Mucosa of stomach (tissue), 1 donor: ENCODE measurements around the gene TENM3.

ENCODE experiments used
- H3K27me3 ChIP-seq: one replicate; pipeline ENCODE4 v1.7.0; 2013; ENCODE audit warnings: mild to moderate bottlenecking, low read length; ENCODE audit not compliant: control insufficient read depth, insufficient read depth
- H3K36me3 ChIP-seq: one replicate; pipeline ENCODE4 v1.7.0; 2013; ENCODE audit warnings: low read length; ENCODE audit not compliant: control insufficient read depth, insufficient read depth
- H3K4me1 ChIP-seq: one replicate; pipeline ENCODE4 v1.7.0; 2013; ENCODE audit warnings: mild to moderate bottlenecking, low read length; ENCODE audit not compliant: control insufficient read depth, insufficient read depth
- H3K4me3 ChIP-seq: one replicate; pipeline ENCODE4 v1.7.0; 2013; ENCODE audit warnings: low read length
- H3K9ac ChIP-seq: one replicate; pipeline ENCODE4 v1.7.0; 2013; ENCODE audit warnings: mild to moderate bottlenecking, low read length, moderate library complexity
- H3K9me3 ChIP-seq: one replicate; pipeline ENCODE4 v1.7.0; 2013; ENCODE audit warnings: mild to moderate bottlenecking, low read length, moderate library complexity; ENCODE audit not compliant: control insufficient read depth
- donor health status: Pancreatic carcinoma.

The TENM3 gene

DNA sequence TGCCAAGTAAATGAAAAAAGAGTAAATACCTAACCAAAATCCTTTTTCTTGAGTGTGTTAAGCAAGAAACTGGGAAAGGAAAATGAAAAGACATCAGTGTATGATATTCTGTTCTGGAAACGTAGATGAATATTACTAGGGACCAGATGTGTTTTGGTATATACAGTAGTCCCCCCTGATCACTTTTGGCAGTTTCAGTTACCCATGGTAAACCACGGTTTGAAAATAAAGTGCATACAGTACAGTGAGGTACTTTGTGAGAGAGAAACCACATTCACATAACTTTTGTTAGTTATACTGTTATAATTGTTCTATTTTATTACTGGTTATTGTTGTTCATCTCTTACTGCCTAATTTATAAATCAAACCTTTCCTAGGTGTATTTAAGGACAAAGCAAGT is 250.9 kb downstream of the TENM3 start:
- Histone ChIP-seq H3K4me1 (no peaks in the 10 kb centered on the region), H3K27me3 (no peaks in the 10 kb centered on the region), H3K36me3 (no peaks in the 10 kb centered on the region)

DNA sequence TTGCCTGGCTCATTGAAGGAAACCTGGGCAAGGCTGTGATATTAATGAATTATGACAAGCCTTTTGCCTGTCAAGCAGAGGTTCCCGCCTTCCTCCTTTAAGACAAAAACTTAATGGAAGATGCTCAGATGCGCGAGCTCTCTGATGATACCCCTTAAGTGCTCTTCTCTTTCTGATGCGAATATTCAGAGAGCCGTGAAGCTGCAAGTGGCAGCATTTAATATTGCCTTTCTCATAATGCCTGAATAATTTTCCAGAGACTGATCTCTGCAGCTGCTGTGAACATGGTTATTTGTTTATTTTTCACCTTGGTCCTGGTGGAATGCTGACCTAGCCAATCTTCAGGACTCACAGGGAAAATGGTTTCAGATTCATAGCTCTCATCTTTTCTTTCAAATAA is 251.8 kb downstream of the TENM3 start:
- Histone ChIP-seq H3K9ac (no peak overlapping the region), H3K27me3 (no peaks in the 10 kb centered on the region), H3K4me1 (no peaks in the 10 kb centered on the region), H3K9me3 (no peaks in the 10 kb centered on the region), H3K4me3 (no peak overlapping the region), H3K36me3 (no peaks in the 10 kb centered on the region)

More for the DNA sequence above, 250.9 kb downstream of the TENM3 start:
- Histone ChIP-seq H3K4me3 (no peak overlapping the region), H3K9me3 (no peaks in the 10 kb centered on the region), H3K9ac (no peak overlapping the region)

DNA sequence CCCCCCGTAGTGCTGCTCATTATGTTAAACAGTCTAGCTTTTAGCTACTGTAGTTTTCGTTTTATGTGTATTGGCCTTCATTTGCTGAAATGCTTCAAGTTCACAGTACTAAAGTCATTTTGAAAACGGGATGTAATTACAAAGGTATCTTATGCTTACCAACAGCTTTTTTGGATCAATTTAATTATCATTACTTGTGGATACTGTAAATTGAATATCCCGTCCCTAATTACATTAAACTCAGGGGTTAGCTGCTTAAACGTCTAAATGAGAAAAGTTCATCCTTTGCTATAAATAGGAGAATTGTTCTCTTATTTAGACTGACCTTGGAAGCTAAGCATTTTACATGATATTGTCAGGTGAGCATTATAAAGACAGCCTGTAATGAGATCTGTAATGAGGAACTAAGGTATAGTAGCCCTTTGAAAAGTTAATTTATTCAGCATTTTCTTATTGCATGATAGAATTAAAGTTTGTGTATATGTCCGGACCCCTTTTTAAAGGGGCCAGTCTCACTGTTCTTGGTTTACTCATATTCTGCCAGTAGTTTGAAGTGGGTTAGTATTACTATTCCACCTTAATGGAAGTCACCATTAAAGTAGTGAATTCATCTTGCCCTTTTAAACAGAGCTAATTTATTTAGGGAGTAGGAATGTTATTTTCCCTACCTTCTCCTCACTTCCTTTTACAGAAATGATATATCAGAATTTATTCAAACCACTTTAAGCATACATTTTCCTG is 252.6 kb downstream of the TENM3 start:
- Histone ChIP-seq H3K4me1 (no peaks in the 10 kb centered on the region), H3K4me3 (no peak overlapping the region), H3K27me3 (no peaks in the 10 kb centered on the region), H3K9ac (no peak overlapping the region), H3K36me3 (no peaks in the 10 kb centered on the region), H3K9me3 (no peaks in the 10 kb centered on the region)

DNA sequence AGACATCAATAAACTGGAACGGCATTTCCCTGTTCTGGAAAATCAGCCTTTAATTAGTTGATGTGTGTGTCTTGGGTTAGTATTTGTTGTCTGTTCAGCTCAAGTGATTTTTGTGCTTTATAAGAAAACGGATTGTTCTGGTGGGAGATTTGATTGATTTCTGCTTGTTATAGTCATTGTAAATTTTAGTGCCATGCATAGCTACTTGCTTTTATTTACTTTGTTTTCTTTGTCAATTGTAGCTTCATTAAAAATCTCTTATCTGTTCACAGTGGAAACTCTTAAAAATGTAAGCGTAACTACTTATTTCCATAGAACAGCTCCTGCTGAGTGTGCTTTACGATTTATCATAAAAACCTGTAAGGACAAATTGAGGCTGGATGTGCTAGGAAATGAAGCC is 253.2 kb downstream of the TENM3 start:
- Histone ChIP-seq H3K9me3 (no peaks in the 10 kb centered on the region), H3K4me3 (no peak overlapping the region), H3K9ac (no peak overlapping the region), H3K36me3 (no peaks in the 10 kb centered on the region), H3K4me1 (no peaks in the 10 kb centered on the region), H3K27me3 (no peaks in the 10 kb centered on the region)

DNA sequence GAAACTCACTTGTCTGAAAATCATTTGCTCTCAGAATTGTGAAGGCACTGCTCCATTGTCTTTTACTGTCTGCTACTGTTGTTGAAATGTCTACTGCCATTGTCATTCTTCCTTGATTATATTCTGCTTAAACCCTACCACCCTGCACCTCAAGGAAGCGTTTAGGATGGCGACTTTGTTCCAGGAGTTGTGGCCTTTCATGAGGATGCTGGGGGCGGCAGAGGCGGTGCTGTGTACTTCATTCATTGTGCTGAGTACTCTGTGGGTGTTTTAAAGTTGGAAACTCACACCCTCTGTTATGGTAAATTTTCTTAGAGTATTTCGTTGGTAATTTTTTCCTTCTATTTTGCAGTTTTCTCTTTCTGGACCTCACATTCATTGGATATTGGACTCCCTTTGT is 258.9 kb downstream of the TENM3 start:
- H3K4me3 ChIP-seq, result no peak overlapping the region
- no peaks in the 10 kb centered on the region for H3K36me3 ChIP-seq
- no peaks in the 10 kb centered on the region for H3K9me3 ChIP-seq
- no peaks in the 10 kb centered on the region for H3K4me1 ChIP-seq
- no peak overlapping the region for H3K9ac ChIP-seq
- H3K27me3 ChIP-seq, result no peaks in the 10 kb centered on the region

DNA sequence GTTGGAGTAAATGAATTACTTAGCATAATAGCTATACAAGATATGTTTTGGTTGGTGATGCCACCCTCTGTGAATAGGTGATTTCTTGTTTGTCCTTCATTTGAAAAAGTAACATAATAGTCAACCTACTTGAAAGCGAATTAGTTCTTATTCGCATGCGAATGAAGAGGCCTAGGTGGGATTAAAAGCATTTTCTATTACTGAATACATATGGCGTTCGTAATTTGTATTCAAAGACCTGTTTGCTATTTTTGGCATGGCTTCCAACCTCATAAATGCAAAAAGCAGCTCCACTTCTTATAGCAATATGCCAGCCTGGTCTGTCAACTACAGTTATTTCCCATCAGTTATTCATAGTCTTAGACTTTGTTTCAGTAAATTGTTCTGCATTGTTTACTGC is 261.3 kb downstream of the TENM3 start:
- no peaks in the 10 kb centered on the region for H3K36me3 ChIP-seq
- H3K4me3 ChIP-seq, result no peak overlapping the region
- no peaks in the 10 kb centered on the region for H3K4me1 ChIP-seq
- no peaks in the 10 kb centered on the region for H3K27me3 ChIP-seq
- no peaks in the 10 kb centered on the region for H3K9me3 ChIP-seq
- no peak overlapping the region for H3K9ac ChIP-seq

DNA sequence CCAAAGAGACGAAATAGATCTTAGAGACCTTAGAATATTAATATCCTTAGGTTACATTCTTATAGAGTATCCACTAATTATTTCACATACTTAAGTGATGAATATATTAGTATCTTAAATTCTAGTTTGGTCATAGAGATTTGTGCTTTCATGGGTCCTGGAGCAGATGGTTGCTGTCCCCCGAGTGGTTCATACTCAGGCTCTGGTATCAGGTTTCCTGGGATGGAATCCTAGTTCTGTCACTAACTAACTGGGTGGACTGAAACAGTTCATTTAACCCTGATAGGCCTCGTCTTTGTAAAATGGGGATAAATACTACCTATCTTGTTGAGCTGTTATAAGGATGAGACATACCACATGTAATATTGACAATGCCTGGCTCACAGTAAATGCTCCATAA is 264.6 kb downstream of the TENM3 start:
- H3K9ac ChIP-seq, result no peak overlapping the region
- H3K4me1 ChIP-seq, result no peaks in the 10 kb centered on the region
- H3K4me3 ChIP-seq, result no peak overlapping the region
- no peaks in the 10 kb centered on the region for H3K36me3 ChIP-seq
- H3K9me3 ChIP-seq, result no peaks in the 10 kb centered on the region
- H3K27me3 ChIP-seq, result no peaks in the 10 kb centered on the region

DNA sequence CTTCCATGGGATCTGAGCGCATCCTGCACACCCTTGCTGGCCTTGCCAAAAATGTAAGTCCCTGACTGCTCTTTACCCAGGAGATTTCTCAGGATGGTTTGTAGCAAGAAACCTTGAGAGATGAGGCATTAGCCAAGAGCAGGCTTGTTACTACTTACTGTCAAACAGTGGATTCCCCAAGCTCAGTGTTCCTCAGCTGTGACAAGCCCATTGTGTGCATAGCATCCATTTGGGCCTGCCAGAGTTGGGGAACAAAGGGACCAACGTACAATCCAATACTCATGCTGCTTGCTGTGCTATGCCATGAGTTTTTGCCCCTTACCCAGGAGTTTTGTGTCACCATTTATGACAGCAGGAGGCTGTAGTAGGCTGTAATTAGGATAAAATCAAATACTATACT is 267.6 kb downstream of the TENM3 start:
- H3K27me3 ChIP-seq, result no peaks in the 10 kb centered on the region
- H3K9me3 ChIP-seq, result no peaks in the 10 kb centered on the region
- H3K36me3 ChIP-seq, result no peaks in the 10 kb centered on the region
- no peak overlapping the region for H3K9ac ChIP-seq
- H3K4me3 ChIP-seq, result no peak overlapping the region
- no peaks in the 10 kb centered on the region for H3K4me1 ChIP-seq

DNA sequence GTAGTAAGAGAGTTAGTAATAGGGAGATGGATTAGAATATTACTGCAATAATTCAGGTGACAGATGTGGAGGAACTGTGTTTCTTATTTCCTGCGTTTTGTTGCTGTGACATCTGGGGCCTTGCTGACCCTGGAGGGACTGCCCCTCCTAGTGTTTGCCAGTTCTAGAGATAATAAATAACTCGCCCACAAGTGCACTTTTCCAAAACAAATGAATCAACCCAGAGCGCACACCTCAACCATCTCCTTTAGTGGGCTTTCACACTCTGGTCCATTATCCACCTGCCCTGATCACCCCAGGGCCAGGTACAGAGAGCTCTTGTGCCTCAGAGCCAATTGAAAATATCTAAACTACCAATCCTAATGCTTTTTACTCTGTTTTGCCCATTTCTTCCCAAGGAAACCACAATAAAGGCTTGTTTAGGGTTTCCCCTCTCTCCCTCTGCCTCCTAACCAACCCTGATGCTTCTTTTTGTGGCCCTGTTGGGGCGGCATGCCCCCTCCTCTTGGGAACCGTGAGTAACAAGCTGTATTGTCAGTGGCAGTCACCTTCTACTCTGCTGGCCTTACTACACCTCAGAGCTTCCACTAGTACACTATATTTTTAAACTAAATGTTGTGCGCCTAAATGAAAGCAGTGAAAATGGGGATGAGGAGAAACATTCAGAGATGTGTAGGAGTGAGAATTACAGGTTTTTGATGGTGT is 270.5 kb downstream of the TENM3 start:
- no peaks in the 10 kb centered on the region for H3K36me3 ChIP-seq
- H3K9me3 ChIP-seq, result no peaks in the 10 kb centered on the region
- no peak overlapping the region for H3K4me3 ChIP-seq
- H3K4me1 ChIP-seq, result no peaks in the 10 kb centered on the region
- no peaks in the 10 kb centered on the region for H3K27me3 ChIP-seq
- no peak overlapping the region for H3K9ac ChIP-seq

DNA sequence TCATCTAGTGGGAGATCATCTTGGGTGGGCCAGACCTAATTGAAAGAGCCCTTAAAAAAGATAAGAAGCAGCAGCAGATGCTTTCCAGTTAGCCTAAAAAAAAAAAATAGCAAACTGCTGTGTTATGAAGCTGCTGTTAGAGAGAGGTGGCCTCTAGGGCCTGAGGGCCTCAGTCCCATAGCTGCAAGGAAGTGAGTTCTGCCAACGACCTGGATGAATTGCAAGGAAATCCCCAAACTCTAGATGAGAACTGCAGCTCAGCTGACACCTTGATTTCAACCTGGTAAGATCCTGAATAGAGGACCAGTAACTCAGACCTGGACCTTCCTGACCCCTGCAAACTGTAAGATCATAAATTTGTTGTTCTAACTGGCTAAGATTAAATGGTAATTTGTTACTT is 275.2 kb downstream of the TENM3 start:
- no peak overlapping the region for H3K4me3 ChIP-seq
- H3K27me3 ChIP-seq, result no peaks in the 10 kb centered on the region
- H3K4me1 ChIP-seq, result no peaks in the 10 kb centered on the region
- no peaks in the 10 kb centered on the region for H3K36me3 ChIP-seq
- no peak overlapping the region for H3K9ac ChIP-seq
- no peaks in the 10 kb centered on the region for H3K9me3 ChIP-seq

DNA sequence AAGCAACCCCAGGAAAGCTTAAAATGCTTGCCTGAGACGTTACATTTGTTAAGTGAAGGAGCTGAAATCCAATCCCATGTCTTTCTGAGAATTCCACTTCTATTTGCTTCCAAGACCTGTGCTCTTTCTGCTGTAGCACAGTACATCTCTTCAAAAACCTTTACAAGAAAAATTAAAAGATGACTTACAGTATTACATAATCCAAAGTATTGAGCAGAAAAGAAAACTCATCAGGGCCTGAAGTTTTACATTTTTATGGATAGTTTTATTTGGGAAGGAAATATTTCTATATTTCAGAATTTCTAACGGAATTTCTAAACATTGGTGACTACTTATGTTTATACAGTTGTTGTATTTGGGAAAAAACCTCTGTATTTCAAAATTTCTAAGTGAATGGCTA is 276.3 kb downstream of the TENM3 start:
- Histone ChIP-seq H3K9me3 (no peaks in the 10 kb centered on the region), H3K4me1 (no peaks in the 10 kb centered on the region), H3K4me3 (no peak overlapping the region), H3K27me3 (no peaks in the 10 kb centered on the region), H3K9ac (no peak overlapping the region), H3K36me3 (no peaks in the 10 kb centered on the region)

DNA sequence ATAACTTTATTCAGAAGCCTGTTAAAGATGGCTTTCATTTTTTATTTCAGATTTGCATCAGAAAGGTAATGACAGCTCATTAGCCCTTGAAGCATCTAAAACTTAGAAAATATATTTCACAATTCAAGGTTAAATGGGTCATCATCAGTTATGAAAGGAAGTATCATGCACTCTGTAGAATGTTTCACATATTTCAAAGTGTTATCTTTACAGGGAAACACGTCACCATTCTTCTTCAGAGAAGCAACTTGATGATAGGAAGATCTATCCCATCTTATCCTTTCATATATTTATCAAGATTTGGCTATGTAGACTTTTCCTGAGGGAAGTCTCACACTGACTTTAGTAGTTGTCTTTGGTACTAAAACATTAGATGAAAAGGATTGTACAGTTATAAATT is 277.8 kb downstream of the TENM3 start:
- H3K9ac ChIP-seq, result no peak overlapping the region

More for the DNA sequence above, 277.8 kb downstream of the TENM3 start:
- no peaks in the 10 kb centered on the region for H3K27me3 ChIP-seq
- H3K4me3 ChIP-seq, result no peak overlapping the region
- no peaks in the 10 kb centered on the region for H3K4me1 ChIP-seq
- no peaks in the 10 kb centered on the region for H3K9me3 ChIP-seq
- no peaks in the 10 kb centered on the region for H3K36me3 ChIP-seq
